Measurements from ENCODE around the gene MGAT4A. TPM values are rescaled to one million over a fixed set of nuclear protein-coding genes. Genes with fewer than 3 reads are reported as not detected.
A peak's percentile ranks its signal among the peaks of the same experiment; 100 is the strongest.

MGAT4A gene
- total and polyA plus RNA-seq, 2 of the 13 experiments (the other 11 are each of a cell fraction or from before 2014, with no cell fraction given), result 47.2 to 90.9 TPM

GRCh38 chr2:98704499-98705332, 26.2 kb downstream of the MGAT4A start (continued):
- TF ChIP-seq TFE3 (CRISPR knock-in tag; IDR thresholded peaks at IDR 0.05) (no peak; the same call in 1 of the 2 replicates), THRA (CRISPR knock-in tag; IDR thresholded peaks at IDR 0.05; ENCODE audit: borderline replicate concordance) (peak; percentile 91), PITX1 (CRISPR knock-in tag; IDR thresholded peaks at IDR 0.05) (0 out of 2 replicates have a peak, but pooled peaks have one; percentile 59), SALL1 (CRISPR knock-in tag; IDR thresholded peaks at IDR 0.05) (peak; percentile 79; the same call in 1 of the 2 replicates), PREB (CRISPR knock-in tag; IDR thresholded peaks at IDR 0.05) (no peak), CREM (IDR thresholded peaks at IDR 0.05) (peak; percentile 28; the same call in 1 of the 2 replicates), CREM (CRISPR knock-in tag; IDR thresholded peaks at IDR 0.05) (no peak), GPN1 (CRISPR knock-in tag; IDR thresholded peaks at IDR 0.05; ENCODE audit: borderline replicate concordance) (no peak), FOXP4 (CRISPR knock-in tag; IDR thresholded peaks at IDR 0.05) (peak; percentile 72), CBX5 (CRISPR knock-in tag; IDR thresholded peaks at IDR 0.05; ENCODE audit: borderline replicate concordance) (peak; percentile 63; the same call in 1 of the 2 replicates), HDAC2 (CRISPR knock-in tag; IDR thresholded peaks at IDR 0.05) (peak; percentile 91), BRF2 (CRISPR knock-in tag; IDR thresholded peaks at IDR 0.05) (no peak), ZKSCAN8 (CRISPR knock-in tag; IDR thresholded peaks at IDR 0.05; ENCODE audit: borderline replicate concordance) (peak; percentile 30; the same call in 1 of the 2 replicates), PAF1 (CRISPR knock-in tag; IDR thresholded peaks at IDR 0.05) (no peak), ZNF605 (CRISPR knock-in tag; IDR thresholded peaks at IDR 0.05) (peak; percentile 42; the same call in 1 of the 2 replicates), RAD21 (CRISPR knock-in tag; IDR thresholded peaks at IDR 0.05) (no peak), FOXK1 (CRISPR knock-in tag; IDR thresholded peaks at IDR 0.05; ENCODE audit: borderline replicate concordance, low read depth) (peak; percentile 43; the same call in 1 of the 2 replicates)
- TF ChIP-seq, protein P1, sequence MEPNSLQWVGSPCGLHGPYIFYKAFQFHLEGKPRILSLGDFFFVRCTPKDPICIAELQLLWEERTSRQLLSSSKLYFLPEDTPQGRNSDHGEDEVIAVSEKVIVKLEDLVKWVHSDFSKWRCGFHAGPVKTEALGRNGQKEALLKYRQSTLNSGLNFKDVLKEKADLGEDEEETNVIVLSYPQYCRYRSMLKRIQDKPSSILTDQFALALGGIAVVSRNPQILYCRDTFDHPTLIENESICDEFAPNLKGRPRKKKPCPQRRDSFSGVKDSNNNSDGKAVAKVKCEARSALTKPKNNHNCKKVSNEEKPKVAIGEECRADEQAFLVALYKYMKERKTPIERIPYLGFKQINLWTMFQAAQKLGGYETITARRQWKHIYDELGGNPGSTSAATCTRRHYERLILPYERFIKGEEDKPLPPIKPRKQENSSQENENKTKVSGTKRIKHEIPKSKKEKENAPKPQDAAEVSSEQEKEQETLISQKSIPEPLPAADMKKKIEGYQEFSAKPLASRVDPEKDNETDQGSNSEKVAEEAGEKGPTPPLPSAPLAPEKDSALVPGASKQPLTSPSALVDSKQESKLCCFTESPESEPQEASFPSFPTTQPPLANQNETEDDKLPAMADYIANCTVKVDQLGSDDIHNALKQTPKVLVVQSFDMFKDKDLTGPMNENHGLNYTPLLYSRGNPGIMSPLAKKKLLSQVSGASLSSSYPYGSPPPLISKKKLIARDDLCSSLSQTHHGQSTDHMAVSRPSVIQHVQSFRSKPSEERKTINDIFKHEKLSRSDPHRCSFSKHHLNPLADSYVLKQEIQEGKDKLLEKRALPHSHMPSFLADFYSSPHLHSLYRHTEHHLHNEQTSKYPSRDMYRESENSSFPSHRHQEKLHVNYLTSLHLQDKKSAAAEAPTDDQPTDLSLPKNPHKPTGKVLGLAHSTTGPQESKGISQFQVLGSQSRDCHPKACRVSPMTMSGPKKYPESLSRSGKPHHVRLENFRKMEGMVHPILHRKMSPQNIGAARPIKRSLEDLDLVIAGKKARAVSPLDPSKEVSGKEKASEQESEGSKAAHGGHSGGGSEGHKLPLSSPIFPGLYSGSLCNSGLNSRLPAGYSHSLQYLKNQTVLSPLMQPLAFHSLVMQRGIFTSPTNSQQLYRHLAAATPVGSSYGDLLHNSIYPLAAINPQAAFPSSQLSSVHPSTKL (CRISPR knock-in tag; IDR thresholded peaks at IDR 0.05), result peak; percentile 91
